H9 (cell line): ENCODE measurements around the gene DENND1C. TPM values are rescaled to one million over a fixed set of nuclear protein-coding genes. Genes with fewer than 3 reads are reported as not detected.

ENCODE experiments used
- DNase-seq: peaks from one replicate; pipeline ENCODE4 v3.0.0-alpha.2; 2017
- H2AFZ ChIP-seq: one replicate; pipeline ENCODE4 v1.6.1; 2013; ENCODE audit warnings: mild to moderate bottlenecking, low read length, control low read depth, moderate library complexity
- H2AK5ac ChIP-seq: 2 replicates; pipeline ENCODE4 v1.6.1; 2013; ENCODE audit warnings: low read length, control low read depth, mixed read lengths; ENCODE audit not compliant: insufficient read length
- H2BK120ac ChIP-seq: one replicate; pipeline ENCODE4 v1.6.1; 2013; ENCODE audit warnings: low read depth, mild to moderate bottlenecking, low read length, control low read depth, inconsistent platforms; ENCODE audit not compliant: poor library complexity, severe bottlenecking
- H2BK12ac ChIP-seq: 2 replicates; pipeline ENCODE4 v1.6.1; 2013; ENCODE audit warnings: low read length, control low read depth, mixed read lengths, low read depth; ENCODE audit not compliant: insufficient read length
- H2BK15ac ChIP-seq: 2 replicates; pipeline ENCODE4 v1.6.1; 2013; ENCODE audit warnings: low read depth, low read length, control low read depth
- H2BK20ac ChIP-seq: one replicate; pipeline ENCODE4 v1.6.1; 2013; ENCODE audit warnings: low read depth, mild to moderate bottlenecking, low read length, control low read depth, inconsistent platforms; ENCODE audit not compliant: poor library complexity, severe bottlenecking
- H2BK5ac ChIP-seq: 2 replicates; pipeline ENCODE4 v1.6.1; 2013; ENCODE audit warnings: low read length, control low read depth, mixed read lengths; ENCODE audit not compliant: insufficient read length
- H3K14ac ChIP-seq: 2 replicates; pipeline ENCODE4 v1.6.1; 2013; ENCODE audit warnings: low read length, control low read depth; ENCODE audit not compliant: insufficient read depth
- H3K18ac ChIP-seq: 2 replicates; pipeline ENCODE4 v1.6.1; 2013; ENCODE audit warnings: low read depth, mild to moderate bottlenecking, mixed read lengths, low read length, control low read depth; ENCODE audit not compliant: insufficient read length
- H3K23ac ChIP-seq: 2 replicates; pipeline ENCODE4 v1.6.1; 2013; ENCODE audit warnings: low read length, control low read depth, mixed read lengths, low read depth; ENCODE audit not compliant: insufficient read length
- H3K23me2 ChIP-seq: 2 replicates; pipeline ENCODE4 v1.6.1; 2013; ENCODE audit warnings: low read depth, mild to moderate bottlenecking, mixed read lengths, low read length, control low read depth; ENCODE audit not compliant: insufficient read length, poor library complexity, severe bottlenecking
- H3K27ac ChIP-seq: 2 replicates; pipeline ENCODE4 v1.5.1; 2013; ENCODE audit warnings: low read length, control low read depth, mixed read lengths, low read depth; ENCODE audit not compliant: insufficient read length
- H3K27me3 ChIP-seq: 2 replicates; pipeline ENCODE4 v1.6.1; 2013; ENCODE audit warnings: low read length, control low read depth, inconsistent platforms; ENCODE audit not compliant: insufficient read depth
- H3K4ac ChIP-seq: 2 replicates; pipeline ENCODE4 v1.6.1; 2013; ENCODE audit warnings: low read depth, mild to moderate bottlenecking, control low read depth, inconsistent platforms, low read length, moderate library complexity
- H3K4me1 ChIP-seq: 2 replicates; pipeline ENCODE4 v1.6.1; 2013; ENCODE audit warnings: low read length, control low read depth, inconsistent platforms; ENCODE audit not compliant: insufficient read depth
- H3K4me2 ChIP-seq: 2 replicates; pipeline ENCODE4 v1.6.1; 2013; ENCODE audit warnings: low read length, control low read depth, mixed read lengths; ENCODE audit not compliant: insufficient read length, insufficient read depth
- H3K56ac ChIP-seq: 2 replicates; pipeline ENCODE4 v1.6.1; 2013; ENCODE audit warnings: low read depth, mild to moderate bottlenecking, mixed read lengths, low read length, control low read depth; ENCODE audit not compliant: insufficient read length
- H3K79me1 ChIP-seq: 2 replicates; pipeline ENCODE4 v1.6.1; 2013; ENCODE audit warnings: low read depth, mild to moderate bottlenecking, moderate library complexity, low read length, control low read depth, inconsistent platforms; ENCODE audit not compliant: insufficient read depth, poor library complexity, severe bottlenecking
- H3K79me2 ChIP-seq: 2 replicates; pipeline ENCODE4 v1.6.1; 2013; ENCODE audit warnings: low read length, control low read depth, inconsistent platforms; ENCODE audit not compliant: insufficient read depth
- H3K9ac ChIP-seq: 2 replicates; pipeline ENCODE4 v1.6.1; 2013; ENCODE audit warnings: low read length, control low read depth, mixed read lengths; ENCODE audit not compliant: insufficient read length; ENCODE audit errors: extremely low read depth
- H3K9me3 ChIP-seq: one replicate; pipeline ENCODE4 v1.6.1; 2013; ENCODE audit warnings: low read depth, low read length, inconsistent platforms; ENCODE audit not compliant: control insufficient read depth
- H3T11ph ChIP-seq: one replicate; pipeline ENCODE4 v1.6.1; 2013; ENCODE audit warnings: mild to moderate bottlenecking, low read length, control low read depth, inconsistent platforms
- H4K20me1 ChIP-seq: one replicate; pipeline ENCODE4 v1.6.1; 2013; ENCODE audit not compliant: control insufficient read depth, insufficient read length, insufficient read depth
- H4K5ac ChIP-seq: 2 replicates; pipeline ENCODE4 v1.6.1; 2013; ENCODE audit warnings: low read depth, mild to moderate bottlenecking, mixed read lengths, low read length, control low read depth; ENCODE audit not compliant: insufficient read length
- H4K8ac ChIP-seq: replicated peaks from 2 replicates; pipeline ENCODE4 v1.6.1; 2013; ENCODE audit warnings: low read length, control low read depth, mixed read lengths, low read depth; ENCODE audit not compliant: insufficient read length
- H4K91ac ChIP-seq: 2 replicates; pipeline ENCODE4 v1.6.1; 2013; ENCODE audit warnings: low read depth, mild to moderate bottlenecking, moderate library complexity, mixed read lengths, low read length, control low read depth; ENCODE audit not compliant: insufficient read length
- H3K27ac Mint-ChIP-seq, 3 experiments: 2 replicates in 2 of 3; 3 replicates in 1 of 3; pipeline ENCODE4 v1.8.0; 2020 to 2021; ENCODE audit warnings: mixed read lengths in 3 of 3, mild to moderate bottlenecking in 1 of 3, moderate library complexity in 1 of 3
- H3K27me3 Mint-ChIP-seq: 2 replicates; pipeline ENCODE4 v1.8.0; 2021; ENCODE audit warnings: low read depth, mild to moderate bottlenecking, moderate library complexity, mixed read lengths
- H3K36me3 Mint-ChIP-seq, 3 experiments: 2 replicates in 2 of 3; 3 replicates in 1 of 3; pipeline ENCODE4 v1.8.0; 2020 to 2021; ENCODE audit warnings: low read depth in 3 of 3, mixed read lengths in 3 of 3; ENCODE audit not compliant: insufficient read depth in 1 of 3
- H3K4me1 Mint-ChIP-seq, 2 experiments: 2 replicates each; pipeline ENCODE4 v1.8.0; 2020; ENCODE audit warnings: mixed read lengths in 2 of 2
- H3K4me3 Mint-ChIP-seq, 2 experiments: 2 replicates in 1 of 2; 3 replicates in 1 of 2; pipeline ENCODE4 v1.8.0; 2020 to 2021; ENCODE audit warnings: mild to moderate bottlenecking in 2 of 2, mixed read lengths in 2 of 2, moderate library complexity in 1 of 2
- H3K9me3 Mint-ChIP-seq, 2 experiments: 2 replicates in 1 of 2; 3 replicates in 1 of 2; pipeline ENCODE4 v1.8.0; 2020; ENCODE audit warnings: mild to moderate bottlenecking in 2 of 2, mixed read lengths in 2 of 2, moderate library complexity in 1 of 2
- CTCF ChIP-seq: fragments of 200-600 bp; sonication (generic); conservative IDR thresholded peaks from 3 replicates; pipeline ENCODE4 v1.8.0; 2021; ENCODE audit warnings: antibody characterized with exemption, mild to moderate bottlenecking
- WGBS: extraction: QIAGEN DNeasy Blood & Tissue Kit; methylation state at CpG from one replicate; pipeline ENCODE4 v1.1.7; 2013; ENCODE audit warnings: missing lambda C conversion rate, low lambda C conversion rate, mixed read lengths; ENCODE audit not compliant: insufficient read length; ENCODE audit errors: extremely low coverage; 5-methylcytosine and 5-hydroxymethylcytosine counted together
- total RNA-seq: library from RNA; stranded (reverse); gene quantifications from 2 replicates; pipeline ENCODE4 v1.2.1, GENCODE V29; 2021

DENND1C gene
- total RNA-seq, 1 experiment from 2014 or later: 2.4 TPM

GRCh38 chr19:6424939-6425731, 56.5 kb downstream of the DENND1C start:
- DNase-seq: peak; percentile 100
- Histone ChIP-seq H3K23me2 (peaks cover 4% of the 10 kb centered on the region), H2BK120ac (no peak overlapping the region), H3K56ac (no peak overlapping the region), H3K27ac (no peak overlapping the region), H3K9me3 (no peaks in the 10 kb centered on the region), H4K8ac (no peak overlapping the region), H4K20me1 (no peaks in the 10 kb centered on the region), H2BK15ac (no peak overlapping the region), H3K4ac (no peak overlapping the region), H3K18ac (peak overlapping the region; percentile 60), H3K79me2 (peaks cover 40% of the 10 kb centered on the region), H3K9ac (no peak overlapping the region), H4K5ac (no peak overlapping the region), H2AK5ac (no peak overlapping the region), H3K23ac (no peak overlapping the region), H2BK12ac (no peak overlapping the region), H2BK20ac (no peak overlapping the region), H3K4me1 (no peaks in the 10 kb centered on the region), H3K27me3 (no peaks in the 10 kb centered on the region), H4K91ac (no peak overlapping the region), H3T11ph (no peak overlapping the region), H2AFZ (no peak overlapping the region), H3K79me1 (peaks cover 3% of the 10 kb centered on the region), H3K4me2 (no peak overlapping the region), H3K14ac (no peak overlapping the region), H2BK5ac (no peak overlapping the region)
- H3K4me3 Mint-ChIP-seq: peak overlapping the region; percentile 68 to 82
- no peak for TF ChIP-seq CTCF
- H3K9me3 Mint-ChIP-seq: peaks cover 6 to 8% of the 10 kb centered on the region in 2 experiments
- peaks cover 21 to 42% (median 36%) of the 10 kb centered on the region in 3 experiments for H3K36me3 Mint-ChIP-seq
- H3K4me1 Mint-ChIP-seq: peaks cover 10 to 20% of the 10 kb centered on the region in 2 experiments
- no CpG with 5 or more reads among the region's 43 CpGs for WGBS
- H3K27me3 Mint-ChIP-seq: peaks cover 13% of the 10 kb centered on the region
- H3K27ac Mint-ChIP-seq: peak overlapping the region in 2 of 3 experiments; percentile 51 to 88; a peak in 2 of 7 replicates
